Heart left ventricle (tissue), 16 donors: ENCODE results near the gene CISD2. TPM values are rescaled to one million over a fixed set of nuclear protein-coding genes. Genes with fewer than 3 reads are reported as not detected.

Experiments
- ATAC-seq, 4 donors: fragments of 200-7000 bp; cut with Tn5 transposase; one replicate each; pipeline ENCODE4 v1.9.1; 2020 to 2022; ENCODE audit warnings: moderate library complexity in 4 of 4, mild to moderate bottlenecking in 3 of 4, moderate number of reproducible peaks in 1 of 4
- DNase-seq, 5 donors: peaks; one replicate each; pipeline ENCODE4 v3.0.0-alpha.2; 2020
- H3K27ac ChIP-seq, 12 donors: fragments of 200-600 bp; sonication (generic) in 4 of 12; one replicate each; pipeline versions ENCODE4 v1.5.0 to v1.8.0; 2016 to 2022; ENCODE audit warnings: mild to moderate bottlenecking in 2 of 12
- H3K27me3 ChIP-seq, 9 donors: fragments of 200-600 bp; sonication (generic) in 2 of 9; one replicate each; pipeline versions ENCODE4 v1.5.1 to v1.8.0; 2016 to 2022; ENCODE audit warnings: mild to moderate bottlenecking in 3 of 9
- H3K36me3 ChIP-seq, 9 donors: fragments of 200-600 bp; sonication (generic) in 2 of 9; one replicate each; pipeline versions ENCODE4 v1.5.0 to v1.8.0; 2018 to 2022; ENCODE audit warnings: mild to moderate bottlenecking in 2 of 9
- H3K4me1 ChIP-seq, 12 donors: fragments of 200-600 bp; sonication (generic) in 4 of 12; one replicate each; pipeline versions ENCODE4 v1.5.0 to v1.8.0; 2016 to 2022; ENCODE audit warnings: mild to moderate bottlenecking in 3 of 12
- H3K4me3 ChIP-seq, 12 donors: fragments of 200-600 bp; sonication (generic) in 4 of 12; one replicate each; pipeline versions ENCODE4 v1.5.0 to v1.8.0; 2017 to 2022; ENCODE audit warnings: mild to moderate bottlenecking in 9 of 12, moderate library complexity in 4 of 12
- H3K9me3 ChIP-seq, 12 donors: fragments of 200-600 bp; sonication (generic) in 4 of 12; one replicate each; pipeline versions ENCODE4 v1.5.0 to v1.8.0; 2016 to 2022; ENCODE audit warnings: mild to moderate bottlenecking in 1 of 12
- POLR2A ChIP-seq, 2 donors: fragments of 450-650 bp; IDR thresholded peaks; one replicate each; pipeline ENCODE4 v1.6.1; 2017; ENCODE audit warnings: antibody characterized with exemption in 2 of 2, mild to moderate bottlenecking in 2 of 2, moderate library complexity in 2 of 2
- WGBS, 4 donors: extraction: QIAGEN DNeasy Blood & Tissue Kit in 2 of 4; methylation state at CpG; one replicate each; pipeline versions ENCODE4 v1.1.5 to v1.1.7; 2013 to 2018; 5-methylcytosine and 5-hydroxymethylcytosine counted together
- intact Hi-C, 10 donors: fragments of 100-400 bp; cut with DNase I; formaldehyde crosslinking; loops; one replicate each; pipeline versions ENCODE4 v1.11.1 to v1.14.2; 2022
- polyA plus RNA-seq, 2 donors: library from polyadenylated mRNA; stranded (reverse); fragments of 200-250 nt; gene quantifications; one replicate each; pipeline ENCODE4 v1.2.3, GENCODE V29; 2013
- total RNA-seq, 9 donors: library from RNA; depleted of rRNA in 2 of 9; stranded (reverse); fragments of >200 nt in 2 of 9; fragmentation: NEBNext Ultra II Directional in 3 of 9; extraction: Animal tissue kit (Norgen Biotek cat#: 25700) in 3 of 9; gene quantifications; one replicate each; pipeline versions ENCODE4 v1.1.0 to v1.2.4, GENCODE V29; 2016 to 2023
- TF ChIP-seq, protein P1 (sequence below), 12 donors: fragments of 200-600 bp; sonication (generic) in 4 of 12; IDR thresholded peaks; one replicate each; pipeline versions ENCODE4 v1.5.0 to v1.8.0; 2018 to 2022; ENCODE audit warnings: antibody characterized with exemption in 12 of 12, mild to moderate bottlenecking in 5 of 12
- donor health status: ischemic (EF 13 %, LVEDD 7.1; RV severe dilation, severe dysfunction).
- donor health status: healthy with polysubstance abuse.
- donor health status: DM: no; HTN: yes; CAD: no.
- donor health status: DM: no; HTN: no; CAD: no.
- donor health status: ischemic (EF 25% LVEDD 6.9; RV normal size, moderate dysfunction).
- donor health status: ischemic (EF 25% LVEDD 5.7; RV mildly dilated, moderate dysfunction).
- donor health status: healthy.
- donor health status: DM: yes; HTN: yes; CAD: no.
- donor health status: ischemic (EF 35%, LVEDD 5.7; RV mildly dilated, moderate dysfunction).
- donor health status: nonischemic (EF 11% LVEDD 7.7; RV severe dilation, severe dysfunction).
- donor health status: DM: yes; HTN: yes; CAD: no.
- donor health status: PGD.
- donor health status: ischemic (EF 29% LVEDD 5.4; RV normal size, mild dysfunction).
- donor health status: nonischemic (EF 23%, LVEDD 6.1; RV moderate dilation, normal function).

Gene CISD2
- total and polyA plus RNA-seq, 11 donors, result 9.0 to 35.8 (median 18.4) TPM

DNA sequence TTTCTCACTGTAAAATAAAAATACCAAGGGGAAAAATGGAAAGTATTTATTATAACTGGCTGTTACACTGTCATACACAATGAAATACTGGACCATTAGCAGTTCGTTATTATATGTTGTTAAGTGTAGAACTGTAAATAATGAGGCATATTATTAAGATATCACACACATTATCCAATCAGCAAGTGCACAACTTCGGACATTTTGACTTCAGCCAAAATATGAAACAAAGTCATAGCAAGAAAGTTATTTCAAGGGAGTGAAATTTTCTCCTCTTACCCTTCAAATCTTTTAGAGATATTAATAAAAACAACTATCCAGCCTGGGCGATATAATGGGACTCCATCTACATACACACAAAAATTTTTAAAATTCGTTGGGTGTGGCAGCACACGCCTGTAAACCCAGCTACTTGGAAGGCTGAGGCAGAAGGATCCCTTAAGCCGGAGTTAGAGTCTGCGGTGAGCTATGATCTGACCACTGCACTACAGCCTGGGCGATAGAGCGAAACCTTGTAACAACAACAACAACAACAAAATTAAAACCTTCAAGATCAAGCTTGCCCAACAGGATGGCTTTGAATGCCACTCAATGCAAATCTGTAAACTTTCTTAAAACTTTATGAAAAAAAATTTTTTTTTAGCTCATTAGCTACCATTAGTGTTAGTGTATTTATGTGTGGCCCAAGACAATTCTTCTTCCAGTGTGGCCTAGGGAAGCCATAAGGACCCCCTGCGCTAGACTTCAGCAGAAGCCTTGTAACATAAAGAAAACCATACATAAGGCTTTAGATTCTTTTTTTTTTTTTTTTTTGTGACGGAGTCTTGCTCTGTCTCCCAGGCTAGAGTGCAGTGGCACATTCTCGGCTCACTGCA lies 1.3 kb upstream of the CISD2 start:
- Histone ChIP-seq H3K4me1 (peaks cover 0 to 46% (median 19%) of the 10 kb centered on the region in 12 donors), H3K4me3 (peak overlapping the region in 11 of 12 donors; percentile 66 to 93 (median 72)), H3K36me3 (no peaks in the 10 kb centered on the region), H3K27ac (peak overlapping the region; percentile 79 to 99 (median 96)), H3K27me3 (no peaks in the 10 kb centered on the region), H3K9me3 (no peaks in the 10 kb centered on the region)
- TF ChIP-seq, protein P1, sequence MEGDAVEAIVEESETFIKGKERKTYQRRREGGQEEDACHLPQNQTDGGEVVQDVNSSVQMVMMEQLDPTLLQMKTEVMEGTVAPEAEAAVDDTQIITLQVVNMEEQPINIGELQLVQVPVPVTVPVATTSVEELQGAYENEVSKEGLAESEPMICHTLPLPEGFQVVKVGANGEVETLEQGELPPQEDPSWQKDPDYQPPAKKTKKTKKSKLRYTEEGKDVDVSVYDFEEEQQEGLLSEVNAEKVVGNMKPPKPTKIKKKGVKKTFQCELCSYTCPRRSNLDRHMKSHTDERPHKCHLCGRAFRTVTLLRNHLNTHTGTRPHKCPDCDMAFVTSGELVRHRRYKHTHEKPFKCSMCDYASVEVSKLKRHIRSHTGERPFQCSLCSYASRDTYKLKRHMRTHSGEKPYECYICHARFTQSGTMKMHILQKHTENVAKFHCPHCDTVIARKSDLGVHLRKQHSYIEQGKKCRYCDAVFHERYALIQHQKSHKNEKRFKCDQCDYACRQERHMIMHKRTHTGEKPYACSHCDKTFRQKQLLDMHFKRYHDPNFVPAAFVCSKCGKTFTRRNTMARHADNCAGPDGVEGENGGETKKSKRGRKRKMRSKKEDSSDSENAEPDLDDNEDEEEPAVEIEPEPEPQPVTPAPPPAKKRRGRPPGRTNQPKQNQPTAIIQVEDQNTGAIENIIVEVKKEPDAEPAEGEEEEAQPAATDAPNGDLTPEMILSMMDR (IDR thresholded peaks at IDR 0.05), result no peak
- no peak for TF ChIP-seq POLR2A (IDR thresholded peaks at IDR 0.05)
- 85 to 86% (median 85%) methylated on average over 12 of the region's 12 CpGs for WGBS, 4 donors
- no peak for ATAC-seq
- intact Hi-C loops, result loop anchor here in 9 of 10 donors (2.0 to 10.0 kb wide), 8 partner anchors 39 to 433 kb away; partner anchors contain the start of genes UBE2D3 (in 3 of the 9), MANBA (in 2 of the 9) and SLC9B2 (in 1 of the 9)
- no peak for DNase-seq

DNA sequence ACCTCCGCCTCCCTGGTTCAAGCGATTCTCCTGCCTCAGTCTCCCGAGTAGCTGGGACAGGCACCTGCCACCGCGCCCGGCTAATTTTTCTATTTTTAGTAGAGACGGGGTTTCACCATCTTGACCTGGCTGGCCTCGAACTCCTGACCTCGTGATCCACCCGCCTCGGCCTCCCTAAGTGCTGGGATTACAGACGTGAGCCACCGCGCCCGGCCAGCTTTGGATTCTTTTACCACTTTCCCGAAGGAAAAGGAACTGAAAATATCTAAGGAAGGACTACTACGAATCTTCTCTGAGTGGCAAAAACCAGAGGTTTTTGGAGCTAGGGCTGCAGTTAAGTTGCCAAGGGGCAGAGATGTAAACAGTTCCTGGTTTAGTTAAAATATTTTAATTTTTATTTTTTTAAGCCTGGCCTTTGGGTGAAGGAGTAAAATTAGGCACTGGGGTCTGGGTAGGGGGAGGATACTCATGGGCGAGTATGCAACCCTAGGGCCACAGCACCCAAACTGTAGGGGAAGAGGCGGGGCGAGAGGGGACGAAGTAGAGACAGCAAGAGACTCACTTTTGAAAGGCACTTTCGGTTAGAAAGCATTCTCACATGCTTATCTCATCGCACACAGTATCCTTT lies 525 bp upstream of the CISD2 start:
- intact Hi-C loops, result loop anchor here in 9 of 10 donors (2.0 to 10.0 kb wide), 8 partner anchors 39 to 433 kb away; partner anchors contain the start of genes UBE2D3 (in 3 of the 9), MANBA (in 2 of the 9) and SLC9B2 (in 1 of the 9)
- Histone ChIP-seq H3K27ac (peak overlapping the region; percentile 79 to 99 (median 96)), H3K9me3 (no peaks in the 10 kb centered on the region), H3K4me1 (peaks cover 0 to 38% (median 19%) of the 10 kb centered on the region in 12 donors), H3K36me3 (no peaks in the 10 kb centered on the region), H3K27me3 (no peaks in the 10 kb centered on the region), H3K4me3 (peak overlapping the region; percentile 66 to 93 (median 72))
- DNase-seq (peak in 2 of 5 donors; percentile 23 to 26), ATAC-seq (peak; percentile 20 to 60 (median 56))
- 8 to 17% (median 11%) methylated on average over 23 of the region's 23 CpGs for WGBS, 4 donors
- TF ChIP-seq, protein P1 (IDR thresholded peaks at IDR 0.05), result no peak
- no peak for TF ChIP-seq POLR2A (IDR thresholded peaks at IDR 0.05)

DNA sequence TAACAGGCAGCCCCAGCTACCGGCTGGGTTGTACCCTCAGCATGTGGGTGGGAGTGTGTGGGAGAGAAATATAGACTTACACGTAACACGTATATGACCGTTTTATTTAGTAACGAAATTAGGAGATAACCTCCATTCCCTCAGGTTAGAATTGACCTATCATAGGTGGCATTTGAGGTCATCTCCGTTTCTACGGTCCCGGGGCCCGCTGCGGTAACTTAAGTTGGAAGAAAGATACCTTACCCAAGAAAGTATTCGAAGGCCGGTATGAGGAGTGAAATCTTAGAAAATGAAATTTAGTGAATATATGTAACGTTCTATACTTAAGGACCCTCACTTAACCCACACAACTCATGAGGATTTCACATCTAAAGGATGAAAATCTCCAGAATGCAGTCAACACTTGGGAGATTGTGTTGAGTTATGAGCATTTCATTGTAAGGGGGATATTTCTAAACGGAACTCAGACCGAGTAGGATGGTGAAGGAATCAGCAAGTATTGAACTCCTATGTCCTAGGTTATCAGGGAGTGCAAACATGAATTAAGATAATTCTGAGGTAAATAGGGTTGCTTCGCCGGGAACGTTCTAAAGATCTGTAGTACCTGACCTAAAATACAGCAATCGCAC lies 891 bp downstream of the CISD2 start:
- Histone ChIP-seq H3K4me3 (peak overlapping the region; percentile 66 to 93 (median 72)), H3K27ac (peak overlapping the region; percentile 79 to 99 (median 96)), H3K27me3 (no peaks in the 10 kb centered on the region), H3K4me1 (peaks cover 0 to 38% (median 19%) of the 10 kb centered on the region in 12 donors), H3K9me3 (no peaks in the 10 kb centered on the region), H3K36me3 (peaks cover 0 to 6% (median 0%) of the 10 kb centered on the region in 9 donors)
- WGBS, 4 donors, result 9 to 13% (median 12%) methylated on average over 19 of the region's 19 CpGs
- no peak for DNase-seq
- ATAC-seq, result no peak
- intact Hi-C loops, result loop anchor here (1.0 to 10.0 kb wide), 10 partner anchors 41 to 435 kb away; partner anchors contain the start of genes UBE2D3 (in 6 of the 10), MANBA (in 2 of the 10), SLC9B1 (in 1 of the 10) and SLC9B2 (in 1 of the 10)
- no peak for TF ChIP-seq POLR2A (IDR thresholded peaks at IDR 0.05)
- TF ChIP-seq, protein P1 (IDR thresholded peaks at IDR 0.05), result no peak
